NK-92 (cell line): ENCODE data around the gene OXGR1.
"Not testable (repeated sequence)": the region's sequence is repeated elsewhere in the genome, so short reads cannot be mapped to it uniquely, and the experiment has no call there.

ENCODE experiments used
- DNase-seq: peaks from one replicate; lab custom pipeline; 2025; ENCODE audit not compliant: unreplicated experiment; lab: John Stamatoyannopoulos, UW

OXGR1 gene

GRCh38 chr13:96994017-96994857, at the start of gene OXGR1:
TSS of gene OXGR1 (minus strand) at chr13:96994476. CDS start at chr13:96987759, 6,717 bp downstream.
- no peak for DNase-seq

- no peak for DNase-seq
Observed at GRCh38 chr13:97043302-97043701, 49.0 kb upstream of the OXGR1 start.

GRCh38 chr13:97030705-97031452, 36.6 kb upstream of the OXGR1 start:
- no peak for DNase-seq

- no peak for DNase-seq
Observed at GRCh38 chr13:97028441-97029299, 34.4 kb upstream of the OXGR1 start.

GRCh38 chr13:97027162-97027554, 32.9 kb upstream of the OXGR1 start:
- no peak for DNase-seq

GRCh38 chr13:97026531-97027161, 32.4 kb upstream of the OXGR1 start:
- no peak for DNase-seq

- not testable (repeated sequence) for DNase-seq
Observed at GRCh38 chr13:97023812-97024211, 29.5 kb upstream of the OXGR1 start.

- no peak for DNase-seq
Observed at GRCh38 chr13:97023117-97023516, 28.8 kb upstream of the OXGR1 start.

GRCh38 chr13:97021241-97021640, 27.0 kb upstream of the OXGR1 start:
- DNase-seq, result no peak

GRCh38 chr13:97020689-97021240, 26.5 kb upstream of the OXGR1 start:
- DNase-seq, result no peak

GRCh38 chr13:97020194-97020593, 25.9 kb upstream of the OXGR1 start:
- no peak for DNase-seq

- no peak for DNase-seq
Observed at GRCh38 chr13:97019236-97019635, 25.0 kb upstream of the OXGR1 start.

GRCh38 chr13:97018029-97018819, 23.9 kb upstream of the OXGR1 start:
- DNase-seq, result no peak

GRCh38 chr13:97017322-97017721, 23.0 kb upstream of the OXGR1 start:
- no peak for DNase-seq

- no peak for DNase-seq
Observed at GRCh38 chr13:97015661-97016350, 21.5 kb upstream of the OXGR1 start.

GRCh38 chr13:97012251-97013048, 18.2 kb upstream of the OXGR1 start:
- no peak for DNase-seq

GRCh38 chr13:97011446-97012131, 17.3 kb upstream of the OXGR1 start:
- no peak for DNase-seq

GRCh38 chr13:97008643-97009042, 14.4 kb upstream of the OXGR1 start:
- DNase-seq, result no peak
